Muscle of leg (tissue), 11 donors: ENCODE data around the gene TLE7. TPM values are rescaled to one million over a fixed set of nuclear protein-coding genes. Genes with fewer than 3 reads are reported as not detected.

Experiments
- DNase-seq: peaks from one replicate; pipeline ENCODE4 v3.0.0; 2013
- H3K27ac ChIP-seq: one replicate; pipeline ENCODE4 v1.5.1; 2013; ENCODE audit warnings: mild to moderate bottlenecking, low read length, control low read depth
- H3K27me3 ChIP-seq: one replicate; pipeline ENCODE4 v1.6.1; 2013; ENCODE audit warnings: low read length; ENCODE audit not compliant: control insufficient read depth, insufficient read depth
- H3K36me3 ChIP-seq: one replicate; pipeline ENCODE4 v1.6.1; 2013; ENCODE audit warnings: low read length; ENCODE audit not compliant: control insufficient read depth, insufficient read depth
- H3K4me1 ChIP-seq: one replicate; pipeline ENCODE4 v1.6.1; 2013; ENCODE audit warnings: low read length; ENCODE audit not compliant: control insufficient read depth, insufficient read depth
- H3K4me3 ChIP-seq: one replicate; pipeline ENCODE4 v1.5.1; 2013; ENCODE audit warnings: low read length, control low read depth
- H3K9me3 ChIP-seq: replicated peaks from 2 replicates; pipeline ENCODE4 v1.6.1; 2013; ENCODE audit warnings: low read depth, low read length; ENCODE audit not compliant: control insufficient read depth
- WGBS: methylation state at CpG from one replicate; pipeline ENCODE4 v1.1.5; 2013; ENCODE audit warnings: missing lambda C conversion rate; ENCODE audit not compliant: insufficient coverage; 5-methylcytosine and 5-hydroxymethylcytosine counted together
- polyA plus RNA-seq, 8 donors: library from polyadenylated mRNA; unstranded; fragments of 120-200 nt; gene quantifications; one replicate each; pipeline versions ENCODE4 v1.2.1 to v1.2.3, GENCODE V29; 2013; ENCODE audit warnings: inconsistent platforms in 1 of 8, low replicate concordance in 1 of 8; ENCODE audit not compliant: insufficient read length in 8 of 8, insufficient read depth in 1 of 8
- total RNA-seq: library from RNA; stranded (reverse); fragments of 120-200 nt; gene quantifications from one replicate; pipeline ENCODE4 v1.2.4, GENCODE V29; 2013

TLE7 gene
- total and polyA plus RNA-seq, 9 donors = not detected

GRCh38 chr16:71473891-71474290, 32.0 kb upstream of the TLE7 start:
- Histone ChIP-seq H3K4me3 (no peak overlapping the region), H3K9me3 (no peaks in the 10 kb centered on the region), H3K27me3 (no peaks in the 10 kb centered on the region), H3K27ac (no peak overlapping the region), H3K36me3 (peaks cover 34% of the 10 kb centered on the region), H3K4me1 (no peaks in the 10 kb centered on the region)
- DNase-seq = no peak
- WGBS = 89% methylated on average over 3 of the region's 5 CpGs

DNA sequence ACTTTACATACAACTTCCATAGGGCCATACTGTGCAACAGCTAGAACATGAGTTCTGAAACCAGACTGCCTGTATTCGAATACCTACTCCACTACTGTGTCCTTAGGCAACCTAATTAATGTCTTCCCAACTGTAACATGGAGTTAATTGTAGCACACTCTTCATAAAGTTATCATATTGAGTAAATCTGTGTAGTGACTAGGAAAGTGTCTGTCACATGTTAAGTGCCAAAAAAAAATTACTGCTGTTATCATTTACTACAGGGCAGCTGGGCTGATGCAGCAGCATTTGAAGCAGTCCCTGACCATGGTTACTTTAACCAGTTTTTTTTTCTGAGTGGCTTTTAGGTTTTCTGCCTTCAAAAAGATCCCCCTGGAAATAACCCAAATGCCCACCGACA, 31.1 kb upstream of the TLE7 start:
- no peak for DNase-seq
- H3K27ac ChIP-seq = no peak overlapping the region
- H3K9me3 ChIP-seq = no peaks in the 10 kb centered on the region
- H3K4me3 ChIP-seq = no peak overlapping the region
- H3K4me1 ChIP-seq = no peaks in the 10 kb centered on the region
- peaks cover 26% of the 10 kb centered on the region for H3K36me3 ChIP-seq
- H3K27me3 ChIP-seq = no peaks in the 10 kb centered on the region
- no CpG with 5 or more reads among the region's 2 CpGs for WGBS

DNA sequence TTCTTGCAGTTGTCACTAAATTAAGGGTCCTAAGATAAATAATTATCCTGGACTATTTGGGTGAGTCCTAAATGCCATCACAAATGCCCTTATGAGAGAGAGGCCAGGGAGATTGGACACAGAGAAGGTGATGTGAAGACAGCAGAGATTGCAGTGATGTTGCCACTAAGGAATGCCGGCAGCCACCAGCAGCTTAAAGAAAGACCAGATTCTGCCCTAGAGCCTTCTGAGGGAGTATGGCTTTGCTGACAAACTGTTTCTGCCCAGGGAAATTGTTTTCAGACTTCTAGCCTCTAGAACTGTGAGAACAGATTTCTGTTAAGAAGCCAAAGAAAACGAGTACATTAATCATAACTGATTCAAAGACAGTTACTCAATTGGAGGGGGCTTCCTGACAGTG, 30.2 kb upstream of the TLE7 start:
- Histone ChIP-seq H3K4me3 (no peak overlapping the region), H3K27ac (no peak overlapping the region), H3K4me1 (no peaks in the 10 kb centered on the region), H3K36me3 (peaks cover 18% of the 10 kb centered on the region), H3K9me3 (no peaks in the 10 kb centered on the region), H3K27me3 (no peaks in the 10 kb centered on the region)
- no peak for DNase-seq
- WGBS = 100% methylated on average over 1 of the region's 2 CpGs

- Histone ChIP-seq H3K4me1 (no peaks in the 10 kb centered on the region), H3K27ac (no peak overlapping the region), H3K27me3 (no peaks in the 10 kb centered on the region), H3K4me3 (no peak overlapping the region), H3K36me3 (no peaks in the 10 kb centered on the region), H3K9me3 (no peaks in the 10 kb centered on the region)
- WGBS = no CpG with 5 or more reads among the region's 9 CpGs
- DNase-seq = peak; percentile 60
Measured at GRCh38 chr16:71467810-71468209, 26.0 kb upstream of the TLE7 start.

DNA sequence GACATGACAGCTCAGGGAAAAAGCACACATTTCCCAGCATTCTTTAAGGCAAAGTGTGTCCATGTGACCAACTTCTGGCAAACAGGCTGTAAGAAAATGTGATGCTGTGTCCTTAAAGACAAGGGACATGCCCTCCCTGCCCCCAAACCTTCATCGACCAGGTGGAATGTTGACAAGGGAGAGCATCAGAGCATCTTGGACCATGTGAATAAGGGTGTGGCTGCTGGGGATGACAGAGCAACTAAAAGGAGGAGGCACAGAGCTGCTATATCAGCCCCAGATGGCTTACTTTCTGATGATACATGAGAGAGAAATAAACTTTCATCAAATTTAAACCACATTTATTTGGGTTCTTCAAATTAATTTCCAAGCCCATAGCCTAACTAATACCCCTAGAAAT, 22.4 kb upstream of the TLE7 start:
- no peaks in the 10 kb centered on the region for H3K36me3 ChIP-seq
- no peaks in the 10 kb centered on the region for H3K27me3 ChIP-seq
- H3K9me3 ChIP-seq = no peaks in the 10 kb centered on the region
- H3K4me1 ChIP-seq = peaks cover 5% of the 10 kb centered on the region
- no CpG with 5 or more reads among the region's 1 CpG for WGBS
- H3K27ac ChIP-seq = no peak overlapping the region
- H3K4me3 ChIP-seq = no peak overlapping the region
- DNase-seq = no peak

GRCh38 chr16:71461686-71462648, 20.1 kb upstream of the TLE7 start, which contains the start of gene ZNF23:
Gene ZNF23 (minus strand): TSS chr16:71462247. CDS start chr16:71456796, 5,451 bp downstream.
- Histone ChIP-seq H3K4me1 (peaks cover 5% of the 10 kb centered on the region), H3K36me3 (no peaks in the 10 kb centered on the region), H3K27me3 (no peaks in the 10 kb centered on the region), H3K27ac (peak within 1 kb of the TSS; percentile 85), H3K9me3 (no peaks in the 10 kb centered on the region), H3K4me3 (peak within 1 kb of the TSS; percentile 99)
- WGBS = 0% methylated on average over 39 of the region's 52 CpGs
- DNase-seq = peak; percentile 87

DNA sequence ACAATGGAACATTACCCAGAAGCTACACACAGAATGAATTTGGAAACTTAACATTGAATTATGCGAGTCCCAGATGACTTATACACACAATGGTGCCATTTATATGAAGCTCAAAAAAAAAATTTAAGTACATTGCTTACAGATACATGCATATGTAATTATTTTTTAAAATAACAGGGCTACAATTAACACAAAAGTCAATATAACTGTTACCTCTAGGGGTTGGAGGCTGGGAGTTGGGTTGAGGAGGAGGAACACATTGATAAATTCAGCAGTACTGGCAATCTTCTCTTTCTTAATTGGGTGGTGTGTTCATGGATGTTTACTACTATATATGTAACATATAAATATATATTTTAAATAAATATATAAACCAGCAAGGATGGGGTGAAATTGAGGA, 19.1 kb upstream of the TLE7 start:
- Histone ChIP-seq H3K4me3 (peak overlapping the region; percentile 99), H3K27me3 (no peaks in the 10 kb centered on the region), H3K27ac (no peak overlapping the region), H3K4me1 (peaks cover 5% of the 10 kb centered on the region), H3K36me3 (peaks cover 10% of the 10 kb centered on the region), H3K9me3 (no peaks in the 10 kb centered on the region)
- no peak for DNase-seq
- WGBS = no CpG with 5 or more reads among the region's 1 CpG

DNA sequence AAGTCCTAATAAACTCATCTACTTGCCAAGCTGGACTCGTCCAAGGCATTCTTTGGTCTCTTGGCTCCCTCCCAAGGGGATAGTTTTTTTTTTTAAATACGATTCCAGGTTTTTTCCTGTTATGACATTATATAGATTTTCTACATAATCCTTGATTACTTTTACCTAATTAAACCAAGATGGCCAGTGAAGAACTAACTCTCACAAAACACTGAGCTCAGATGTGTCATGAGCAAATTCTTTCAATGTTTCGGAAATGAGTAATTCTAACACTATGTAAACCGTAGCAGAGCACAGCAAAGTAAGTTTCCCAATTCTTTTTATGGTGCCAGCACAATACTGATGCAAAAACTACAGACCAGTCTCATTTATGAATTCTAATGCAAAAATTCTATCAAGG, 18.4 kb upstream of the TLE7 start:
- H3K36me3 ChIP-seq = peaks cover 16% of the 10 kb centered on the region
- H3K9me3 ChIP-seq = no peaks in the 10 kb centered on the region
- H3K27me3 ChIP-seq = no peaks in the 10 kb centered on the region
- no peak for DNase-seq
- peaks cover 5% of the 10 kb centered on the region for H3K4me1 ChIP-seq
- no peak overlapping the region for H3K27ac ChIP-seq
- WGBS = 100% methylated on average over 1 of the region's 4 CpGs
- H3K4me3 ChIP-seq = no peak overlapping the region

DNA sequence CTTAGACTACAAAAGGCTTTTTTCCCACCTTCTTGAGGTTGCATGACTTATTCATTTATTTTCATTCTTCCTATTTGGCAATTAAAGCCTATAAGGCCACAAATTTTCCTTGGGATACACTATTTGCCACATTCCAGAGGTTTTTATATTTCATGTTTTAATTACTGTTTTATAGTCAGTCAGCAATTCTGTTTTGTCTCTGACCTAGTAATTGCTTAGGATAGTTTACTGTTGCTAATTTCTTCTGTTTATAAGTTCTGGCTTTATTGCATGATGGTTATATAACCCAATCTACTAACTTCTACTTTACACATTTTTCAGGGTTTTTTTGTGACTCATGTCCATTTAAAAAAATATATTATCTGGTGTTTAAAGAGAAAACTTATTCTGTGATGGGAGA, 17.7 kb upstream of the TLE7 start:
- Histone ChIP-seq H3K36me3 (peaks cover 22% of the 10 kb centered on the region), H3K27ac (no peak overlapping the region), H3K4me1 (peaks cover 5% of the 10 kb centered on the region), H3K9me3 (no peaks in the 10 kb centered on the region), H3K27me3 (no peaks in the 10 kb centered on the region), H3K4me3 (no peak overlapping the region)
- DNase-seq = no peak

DNA sequence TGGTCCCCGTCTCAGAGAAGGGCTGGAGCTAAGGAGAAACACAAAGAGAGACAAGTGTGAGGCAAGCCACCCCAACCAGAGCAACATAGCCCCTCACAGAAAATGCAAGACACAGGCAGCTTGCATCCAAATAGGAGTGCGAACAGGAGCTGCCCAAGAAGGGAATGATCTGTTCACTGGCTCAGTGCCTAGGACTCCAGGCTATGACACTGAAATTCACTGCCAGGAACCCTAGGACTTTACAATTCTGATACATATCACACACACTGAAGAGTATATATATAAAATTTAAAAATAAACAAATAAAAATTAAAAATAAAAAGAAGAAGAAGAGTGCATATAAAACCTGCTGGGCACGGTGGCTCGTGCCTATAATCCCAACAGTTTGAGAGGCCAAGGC, 14.9 kb upstream of the TLE7 start:
- Histone ChIP-seq H3K4me3 (no peak overlapping the region), H3K4me1 (peaks cover 5% of the 10 kb centered on the region), H3K27me3 (no peaks in the 10 kb centered on the region), H3K27ac (no peak overlapping the region), H3K36me3 (peaks cover 40% of the 10 kb centered on the region), H3K9me3 (peaks cover 8% of the 10 kb centered on the region)
- no peak for DNase-seq
- 100% methylated on average over 1 of the region's 4 CpGs for WGBS
